NB4 (cell line): Measurements from ENCODE around the gene ZNFX1.

Experiments
- CTCF ChIP-seq: IDR thresholded peaks from one replicate; pipeline ENCODE4 v1.5.1; 2012; ENCODE audit warnings: low read depth, low read length
- MAX ChIP-seq: IDR thresholded peaks from 2 replicates; pipeline ENCODE4 v1.6.1; 2011; ENCODE audit warnings: low read depth, low read length
- POLR2A ChIP-seq: IDR thresholded peaks from 2 replicates; pipeline ENCODE4 v1.6.1; 2011; ENCODE audit warnings: mild to moderate bottlenecking; ENCODE audit not compliant: insufficient read length; ENCODE audit errors: extremely low read depth

- TF ChIP-seq CTCF (no peak), POLR2A (no peak), MAX (no peak)
These were observed 7.1 kb downstream of the ZNFX1 start for GRCh38 chr20:49270736-49271135.
